NOMO-1 (cell line): Measurements from ENCODE around the gene PTPRE.

ENCODE experiments used
- DNase-seq, 2 experiments: peaks; one replicate each; lab custom pipeline; 2025; ENCODE audit not compliant: unreplicated experiment in 2 of 2; lab: John Stamatoyannopoulos, UW

PTPRE gene

DNA sequence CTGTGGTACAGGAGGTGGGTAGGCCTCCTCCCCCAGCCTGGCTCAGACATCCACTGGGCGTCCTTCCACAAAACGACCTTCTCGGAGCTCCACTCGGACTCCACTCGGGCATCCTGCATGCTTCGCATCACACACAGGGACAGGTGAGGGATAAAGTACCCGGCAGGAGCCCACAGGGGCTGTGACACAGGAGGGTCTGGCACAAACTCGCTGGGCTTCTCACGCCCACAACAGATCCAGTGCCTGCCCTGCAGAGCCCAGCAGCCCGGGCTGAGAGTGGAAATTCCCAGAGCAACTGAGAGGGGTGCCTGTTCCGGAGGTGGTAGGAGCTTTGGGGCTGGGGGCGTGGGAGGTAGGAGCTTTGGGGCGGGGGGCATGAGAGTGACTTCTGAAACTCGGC, 110.9 kb downstream of the PTPRE start:
- DNase-seq, result no peak

DNA sequence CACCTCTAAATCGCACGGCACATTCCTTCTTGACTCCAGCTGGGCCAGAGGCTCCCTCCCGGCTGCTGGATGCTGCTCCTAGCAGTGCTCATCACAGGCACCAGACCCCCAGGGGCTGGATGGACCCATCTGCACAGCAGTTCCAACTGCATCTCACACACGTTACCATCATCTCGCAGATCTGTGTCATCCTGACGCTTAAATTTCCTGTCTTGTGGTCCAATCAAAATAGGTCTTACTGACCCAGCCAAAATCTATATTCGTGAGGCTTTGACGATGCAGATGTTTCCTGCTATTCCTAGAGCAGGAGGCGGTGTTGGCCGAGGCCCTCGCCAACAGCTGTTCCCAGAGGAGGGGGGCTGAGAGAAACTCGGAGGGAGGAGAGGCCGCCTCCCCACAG, 111.3 kb downstream of the PTPRE start:
- DNase-seq, result no peak

- DNase-seq, result no peak
Observed at GRCh38 chr10:128018691-128019090, 111.8 kb downstream of the PTPRE start.

GRCh38 chr10:128022261-128023196, 115.6 kb downstream of the PTPRE start:
- no peak for DNase-seq

DNA sequence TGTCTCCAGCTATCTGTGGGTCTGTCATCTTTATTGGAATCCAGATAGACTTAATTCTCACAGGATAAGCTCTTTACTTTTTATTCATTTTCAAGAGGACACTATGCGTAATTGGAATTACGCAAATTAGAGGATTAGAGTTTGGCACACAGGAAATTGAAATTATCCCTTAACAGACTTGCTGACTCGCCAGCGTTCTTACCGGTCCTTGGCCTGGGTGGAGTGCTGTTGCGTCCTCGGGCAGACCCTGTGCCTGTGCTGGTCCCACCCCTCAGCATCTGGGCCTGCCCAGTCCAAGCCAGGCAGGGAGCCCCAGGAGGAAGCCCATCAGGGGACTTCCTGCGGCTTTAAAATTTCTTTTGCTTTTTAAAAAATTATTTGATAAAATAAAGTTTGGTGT, 117.5 kb downstream of the PTPRE start:
- no peak for DNase-seq

DNA sequence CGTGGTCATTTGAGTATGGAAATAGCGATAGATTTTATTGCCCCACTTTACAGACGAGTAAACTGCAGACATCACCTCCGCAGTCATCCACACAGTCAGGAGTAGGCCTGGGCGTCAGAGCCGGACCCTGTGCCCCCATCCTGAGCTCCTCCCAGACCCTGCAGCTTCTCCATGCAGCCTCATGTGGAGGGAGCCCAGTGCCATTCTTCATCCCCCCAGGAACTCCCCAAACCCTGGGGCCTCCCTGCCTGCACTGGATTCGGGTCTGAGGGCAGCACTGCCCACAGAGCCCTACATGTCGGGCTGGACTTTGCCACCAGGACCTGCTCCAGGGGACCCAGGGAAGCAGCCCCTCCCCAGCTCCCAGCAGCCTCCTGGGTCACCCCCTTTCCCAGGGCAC, 118.5 kb downstream of the PTPRE start:
- no peak for DNase-seq

- no peak for DNase-seq
Observed at GRCh38 chr10:128025951-128026350, 119.0 kb downstream of the PTPRE start.

DNA sequence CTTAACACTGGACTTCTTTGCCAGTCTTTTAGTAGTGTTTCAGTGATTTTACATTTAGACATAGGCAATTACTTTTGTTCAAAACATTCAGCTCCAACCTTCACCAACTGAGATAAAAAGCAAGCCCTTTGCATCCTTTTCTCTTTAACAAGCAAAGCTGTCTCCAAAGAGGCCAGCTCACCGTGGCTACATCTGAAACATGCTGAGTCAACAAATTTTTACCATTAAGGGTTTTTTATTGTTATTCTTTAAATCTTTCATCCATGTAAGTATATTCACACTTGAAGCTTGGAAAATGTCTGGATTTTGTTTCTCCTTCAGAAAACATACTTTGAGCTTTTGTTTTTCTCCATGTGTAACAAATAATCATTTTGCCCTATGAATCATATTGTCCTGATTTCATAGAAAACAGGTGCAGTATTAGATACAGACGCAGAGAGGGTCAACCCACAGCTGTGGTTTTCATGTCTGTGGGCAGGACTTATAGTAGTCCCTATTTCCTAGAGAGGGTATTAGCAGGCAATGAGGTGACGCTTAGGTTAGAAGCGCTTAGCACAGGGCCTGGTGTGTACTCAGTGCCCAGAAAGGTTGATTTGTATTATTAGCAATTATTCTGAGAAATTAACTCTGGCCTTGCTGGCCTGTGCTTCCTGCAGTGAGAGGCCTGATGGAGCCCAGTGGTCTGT, 119.9 kb downstream of the PTPRE start:
- no peak for DNase-seq

DNA sequence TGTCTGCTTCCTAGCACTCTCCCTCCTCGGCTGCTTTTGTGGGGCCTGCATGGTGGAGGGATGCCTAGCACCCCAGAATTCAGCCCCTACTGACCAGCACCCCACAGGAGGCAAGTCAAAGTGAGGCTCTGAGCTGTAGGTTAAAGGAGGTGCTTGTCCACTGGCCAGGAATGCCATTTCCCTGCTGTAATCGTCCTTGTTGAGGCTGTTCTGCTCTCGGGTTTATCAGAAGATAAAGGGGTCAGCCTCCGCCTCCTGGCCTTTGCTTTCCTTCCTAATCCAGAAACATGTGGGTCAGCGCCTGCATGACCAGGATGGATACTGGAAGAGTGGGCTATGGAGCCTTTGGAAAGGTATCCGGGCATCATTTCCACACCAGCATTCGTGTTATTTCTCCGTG, 120.4 kb downstream of the PTPRE start:
- DNase-seq, result no peak

- no peak for DNase-seq
Observed at GRCh38 chr10:128027822-128028507, 121.1 kb downstream of the PTPRE start.

DNA sequence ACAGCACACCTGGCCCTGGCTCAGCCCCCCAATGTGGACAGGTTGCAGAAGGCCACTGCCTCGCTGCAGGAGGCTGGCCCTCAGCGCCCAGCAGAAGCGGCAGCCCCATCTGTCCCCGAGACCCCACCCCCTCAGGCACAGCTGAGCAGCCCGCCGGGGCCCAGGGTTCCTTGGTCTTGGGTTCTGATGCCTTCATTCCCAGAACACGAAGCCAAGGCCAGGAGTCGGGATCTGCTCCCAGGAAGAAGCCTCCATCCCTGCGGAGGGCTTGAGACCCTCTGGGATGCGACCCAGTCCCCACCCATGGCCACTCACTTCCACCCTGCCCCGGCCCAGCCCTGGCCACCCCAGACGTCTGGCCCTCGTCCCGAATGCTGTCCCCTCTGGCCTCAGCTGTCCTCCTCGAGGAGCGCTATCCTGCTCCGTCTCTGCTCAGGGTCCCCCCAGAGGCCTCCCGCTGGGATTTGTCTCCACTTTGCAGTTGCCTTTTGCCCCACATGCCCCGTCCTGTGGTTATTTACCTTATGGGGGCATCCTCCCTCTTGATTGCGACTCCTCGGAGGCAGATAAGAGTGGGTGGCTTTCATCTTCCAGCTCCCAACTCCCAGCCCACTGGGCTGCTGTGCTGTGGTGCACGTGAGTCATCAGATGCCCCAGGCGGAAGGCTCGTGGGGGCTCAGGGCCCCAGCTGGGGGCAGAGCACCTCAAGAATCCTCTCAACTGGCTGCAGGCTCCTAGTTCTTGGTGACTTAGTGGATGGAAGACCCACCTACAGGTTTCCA, 121.8 kb downstream of the PTPRE start:
- no peak for DNase-seq

- no peak for DNase-seq
Observed at GRCh38 chr10:128029290-128029651, 122.4 kb downstream of the PTPRE start.

- DNase-seq, result no peak
Observed at GRCh38 chr10:128029731-128030369, 122.9 kb downstream of the PTPRE start.

DNA sequence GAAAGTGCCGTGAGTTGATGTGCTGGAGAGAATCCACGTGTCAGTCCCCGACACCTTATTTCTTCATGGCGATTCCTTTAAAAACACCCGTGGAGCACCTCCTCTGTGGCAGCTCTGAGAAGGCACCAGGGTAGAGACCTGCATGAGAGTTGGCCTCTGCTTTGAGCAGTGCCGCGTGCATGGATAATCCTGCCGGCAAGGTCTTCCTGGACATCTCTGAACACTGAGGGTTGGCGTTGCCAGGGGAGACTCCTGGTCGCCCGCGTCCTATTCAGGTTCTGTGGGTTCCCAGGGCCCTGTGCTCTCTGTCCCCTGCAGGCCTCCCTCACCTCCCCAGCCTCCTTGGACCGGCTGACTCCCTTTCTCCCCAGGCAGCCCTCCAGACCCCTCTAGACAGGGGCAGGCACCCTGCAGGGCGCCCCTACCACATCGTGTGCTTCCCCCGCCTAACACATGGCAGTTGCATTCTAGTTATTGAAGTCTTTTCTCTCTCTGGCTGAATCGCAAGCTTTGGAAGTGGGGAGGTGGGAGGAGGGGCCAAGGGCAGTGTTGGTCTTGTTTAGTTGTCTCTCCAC, 123.7 kb downstream of the PTPRE start:
- DNase-seq, result no peak

GRCh38 chr10:128031216-128031615, 124.3 kb downstream of the PTPRE start:
- DNase-seq, result no peak

DNA sequence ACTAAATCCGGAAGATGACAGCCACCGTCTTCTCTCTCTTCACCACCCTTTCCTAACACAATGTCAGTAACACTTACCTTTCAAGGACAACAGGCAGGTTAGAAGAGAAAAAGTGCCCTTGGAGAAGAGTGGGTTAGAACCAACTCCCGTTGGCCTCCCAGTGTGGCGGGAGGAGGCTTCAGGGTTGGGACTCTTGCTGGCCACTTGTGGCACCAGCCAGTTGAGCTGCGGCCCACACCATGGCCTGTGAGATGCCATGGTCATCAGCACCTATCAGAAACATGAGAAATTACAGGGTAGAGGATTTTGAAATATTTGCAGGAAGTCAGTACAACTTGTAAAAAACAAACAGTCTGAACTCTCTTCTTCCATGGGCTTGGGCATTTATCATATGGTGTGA, 125.6 kb downstream of the PTPRE start:
- no peak for DNase-seq

GRCh38 chr10:128035557-128035973, 128.7 kb downstream of the PTPRE start:
- DNase-seq, result no peak

- DNase-seq, result no peak
Observed at GRCh38 chr10:128036011-128036615, 129.2 kb downstream of the PTPRE start.

GRCh38 chr10:128036746-128037543, 130.0 kb downstream of the PTPRE start:
- DNase-seq, result no peak
